ENCODE data around the gene FAM163B.

FAM163B gene

DNA sequence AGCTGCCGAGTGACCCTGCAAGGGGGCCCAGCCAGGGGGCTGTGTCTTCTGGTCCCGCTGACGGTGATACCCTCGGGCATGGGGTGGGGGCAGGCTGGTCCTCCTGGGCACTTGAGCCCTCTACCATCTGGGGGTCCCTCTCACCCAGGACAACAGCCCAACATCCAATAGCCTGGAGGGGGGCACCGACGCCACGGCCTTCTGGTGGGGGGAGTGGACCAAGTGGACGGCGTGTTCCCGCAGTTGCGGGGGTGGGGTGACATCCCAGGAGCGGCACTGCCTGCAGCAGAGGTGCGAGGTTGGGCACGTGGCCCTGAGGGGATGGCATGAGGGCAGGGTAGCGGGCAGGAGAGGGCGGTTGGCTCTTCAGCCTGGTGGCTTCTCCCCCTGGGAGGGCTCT lies 71.9 kb downstream of the FAM163B start:
- Histone ChIP-seq H3K27ac (ENCODE audit: low read depth, low read length, poor library complexity, severe bottlenecking) (no peak overlapping the region), H3K4me2 (ENCODE audit: low read length) (no peak overlapping the region), H3K4me3 (ENCODE audit: low read depth, low read length, poor library complexity, severe bottlenecking) (no peak overlapping the region), H3K79me2 (ENCODE audit: insufficient read depth, low read length) (no peaks in the 10 kb centered on the region), H4K20me1 (ENCODE audit: insufficient read depth, low read length) (no peaks in the 10 kb centered on the region), H2AFZ (ENCODE audit: low read length) (no peak overlapping the region), H3K27me3 (ENCODE audit: insufficient read depth, low read length) (no peaks in the 10 kb centered on the region; the same call in 1 of the 2 replicates), H3K4me1 (ENCODE audit: insufficient read depth, low read length, severe bottlenecking) (no peaks in the 10 kb centered on the region), H3K36me3 (ENCODE audit: insufficient read depth, low read length) (no peaks in the 10 kb centered on the region), H3K9ac (ENCODE audit: low read length) (no peak overlapping the region), H3K9me2 (ENCODE audit: low read depth, low read length) (no peaks in the 10 kb centered on the region), H3K9me3 (ENCODE audit: low read length) (no peaks in the 10 kb centered on the region), H3F3A (ENCODE audit: insufficient read depth, low read length) (no peaks in the 10 kb centered on the region)
- no peak for TF ChIP-seq EZH2 (IDR thresholded peaks at IDR 0.05; ENCODE audit: borderline replicate concordance, low read length)
- no peak for TF ChIP-seq CTCF (IDR thresholded peaks at IDR 0.05; ENCODE audit: low read length)

DNA sequence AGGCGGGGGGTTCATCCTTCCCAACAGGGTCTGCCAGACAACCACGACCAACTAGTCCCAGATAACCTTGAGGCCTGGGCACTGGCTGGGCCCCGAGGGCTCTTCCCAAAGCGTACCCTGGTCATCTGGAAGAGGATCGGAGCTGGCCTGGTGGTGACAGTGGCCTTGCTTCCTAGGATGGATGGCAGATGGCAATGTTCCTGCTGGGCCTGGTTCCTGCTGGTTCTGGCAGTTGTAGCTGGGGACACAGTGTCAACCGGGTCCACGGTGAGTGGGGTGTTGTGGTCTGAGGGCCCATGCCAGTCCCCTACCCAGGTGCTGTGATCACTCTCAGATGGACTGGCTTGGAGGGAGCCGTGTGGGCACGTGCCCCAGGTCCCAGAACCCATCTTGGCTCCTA lies 72.7 kb downstream of the FAM163B start:
- no peaks in the 10 kb centered on the region for H3K79me2 ChIP-seq (ENCODE audit: insufficient read depth, low read length)
- no peak overlapping the region for H2AFZ ChIP-seq (ENCODE audit: low read length)
- no peaks in the 10 kb centered on the region; the same call in 1 of the 2 replicates for H3K27me3 ChIP-seq (ENCODE audit: insufficient read depth, low read length)
- H3F3A ChIP-seq (ENCODE audit: insufficient read depth, low read length) = no peaks in the 10 kb centered on the region
- H3K9me3 ChIP-seq (ENCODE audit: low read length) = no peaks in the 10 kb centered on the region
- no peak for TF ChIP-seq CTCF (IDR thresholded peaks at IDR 0.05; ENCODE audit: low read length)
- no peak for TF ChIP-seq EZH2 (IDR thresholded peaks at IDR 0.05; ENCODE audit: borderline replicate concordance, low read length)
- no peaks in the 10 kb centered on the region for H4K20me1 ChIP-seq (ENCODE audit: insufficient read depth, low read length)
- H3K4me1 ChIP-seq (ENCODE audit: insufficient read depth, low read length, severe bottlenecking) = no peaks in the 10 kb centered on the region
- H3K9ac ChIP-seq (ENCODE audit: low read length) = no peak overlapping the region
- no peak overlapping the region for H3K27ac ChIP-seq (ENCODE audit: low read depth, low read length, poor library complexity, severe bottlenecking)
- no peak overlapping the region for H3K4me2 ChIP-seq (ENCODE audit: low read length)
- H3K9me2 ChIP-seq (ENCODE audit: low read depth, low read length) = no peaks in the 10 kb centered on the region
- no peaks in the 10 kb centered on the region for H3K36me3 ChIP-seq (ENCODE audit: insufficient read depth, low read length)
- no peak overlapping the region for H3K4me3 ChIP-seq (ENCODE audit: low read depth, low read length, poor library complexity, severe bottlenecking)

DNA sequence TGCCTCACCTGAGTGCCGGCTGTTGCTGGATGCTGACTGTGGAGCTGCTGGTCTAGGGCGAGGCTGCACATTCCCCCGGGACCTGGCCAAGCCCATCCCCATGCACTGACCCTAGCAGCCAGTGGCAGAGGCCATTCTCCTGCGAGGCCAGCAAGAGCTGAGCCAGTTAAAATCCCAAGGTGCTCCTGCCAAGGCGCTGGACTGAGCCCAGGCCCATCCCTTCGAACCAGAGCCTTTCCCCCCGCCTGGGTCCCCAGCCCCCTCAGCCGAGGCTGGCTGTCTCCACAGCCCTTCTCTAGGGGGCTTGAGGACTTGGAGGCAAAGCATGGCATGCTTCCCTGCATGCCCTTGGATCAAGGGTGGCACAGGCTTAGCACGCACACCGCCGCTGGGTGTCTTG lies 73.1 kb downstream of the FAM163B start:
- no peak overlapping the region for H3K27ac ChIP-seq (ENCODE audit: low read depth, low read length, poor library complexity, severe bottlenecking)
- H3K4me1 ChIP-seq (ENCODE audit: insufficient read depth, low read length, severe bottlenecking) = no peaks in the 10 kb centered on the region
- no peak overlapping the region for H3K4me2 ChIP-seq (ENCODE audit: low read length)
- no peaks in the 10 kb centered on the region; the same call in 1 of the 2 replicates for H3K27me3 ChIP-seq (ENCODE audit: insufficient read depth, low read length)
- no peaks in the 10 kb centered on the region for H3K79me2 ChIP-seq (ENCODE audit: insufficient read depth, low read length)
- no peak overlapping the region for H2AFZ ChIP-seq (ENCODE audit: low read length)
- H3F3A ChIP-seq (ENCODE audit: insufficient read depth, low read length) = no peaks in the 10 kb centered on the region
- H3K9me2 ChIP-seq (ENCODE audit: low read depth, low read length) = no peaks in the 10 kb centered on the region
- no peaks in the 10 kb centered on the region for H3K36me3 ChIP-seq (ENCODE audit: insufficient read depth, low read length)
- no peaks in the 10 kb centered on the region for H3K9me3 ChIP-seq (ENCODE audit: low read length)
- no peak overlapping the region for H3K9ac ChIP-seq (ENCODE audit: low read length)
- H3K4me3 ChIP-seq (ENCODE audit: low read depth, low read length, poor library complexity, severe bottlenecking) = no peak overlapping the region
- no peak for TF ChIP-seq EZH2 (IDR thresholded peaks at IDR 0.05; ENCODE audit: borderline replicate concordance, low read length)
- no peak for TF ChIP-seq CTCF (IDR thresholded peaks at IDR 0.05; ENCODE audit: low read length)
- no peaks in the 10 kb centered on the region for H4K20me1 ChIP-seq (ENCODE audit: insufficient read depth, low read length)
